GM12878 (cell line): ENCODE data around the gene ENPP4. TPM values are rescaled to one million over a fixed set of nuclear protein-coding genes. Genes with fewer than 3 reads are reported as not detected.

ENCODE experiments used
- ATAC-seq: fragments of 200-7000 bp; cut with Tn5 transposase; 3 replicates; pipeline ENCODE4 v1.9.1; 2020; ENCODE audit warnings: mild to moderate bottlenecking, moderate library complexity
- BruUV-seq: library from RNA; stranded (reverse); fragments of 400-500 nt; replicated peaks from 2 replicates; lab custom pipeline; 2021; lab: Mats Ljungman, UMichigan
- CTCF ChIA-PET: fragments of 300-600 bp; sonication (Branson Sonifier 250); formaldehyde crosslinking; extraction: SDS; loops from one replicate; lab custom pipeline; 2021; ENCODE audit warnings: inconsistent platforms; lab: Yijun Ruan, JAX
- POLR2A ChIA-PET: fragments of 350-600 bp; formaldehyde crosslinking; extraction: SDS; loops from one replicate; lab custom pipeline; 2021; ENCODE audit warnings: inconsistent platforms; lab: Charles Lee
- RAD21 ChIA-PET: fragments of 300-600 bp; sonication (Branson Sonifier 250); formaldehyde crosslinking; loops from one replicate; lab custom pipeline; 2023; ENCODE audit warnings: antibody characterized with exemption; ENCODE audit not compliant: unreplicated experiment; lab: Charles Lee
- SMC1A ChIA-PET: fragments of 300-600 bp; sonication (Branson Sonifier 250); formaldehyde crosslinking; loops from one replicate; lab custom pipeline; 2023; ENCODE audit not compliant: unreplicated experiment, uncharacterized antibody; lab: Charles Lee
- DNase-seq: peaks from one replicate; pipeline ENCODE4 v3.0.0-alpha.2; 2011; ENCODE audit warnings: low read depth, low spot score
- FAIRE-seq: peaks from 3 replicates; lab custom pipeline; 2011; peaks lifted over from hg19 to GRCh38; lab: Jason Lieb, UNC
- H2AFZ ChIP-seq: 2 replicates; pipeline ENCODE4 v1.6.0; 2011; ENCODE audit warnings: low read depth, low read length, control low read depth; ENCODE audit not compliant: control insufficient read depth
- H3K27ac ChIP-seq: 2 replicates; pipeline ENCODE4 v1.5.1; 2011; ENCODE audit warnings: control low read depth; ENCODE audit not compliant: control insufficient read depth, insufficient read depth
- H3K27me3 ChIP-seq, 2 experiments: replicated peaks in 1 of 2; 2 replicates each; pipeline versions ENCODE4 v1.6.0 to v1.6.1; 2011; ENCODE audit warnings: low read length in 1 of 2; ENCODE audit not compliant: control insufficient read depth in 2 of 2, insufficient read depth in 2 of 2
- H3K36me3 ChIP-seq, 2 experiments: 2 replicates each; pipeline ENCODE4 v1.5.1; 2011; ENCODE audit warnings: low read length in 1 of 2; ENCODE audit not compliant: control insufficient read depth in 2 of 2, insufficient read depth in 2 of 2
- H3K4me1 ChIP-seq: 2 replicates; pipeline ENCODE4 v1.6.1; 2011; ENCODE audit warnings: mild to moderate bottlenecking, low read length, moderate library complexity, mixed read lengths; ENCODE audit not compliant: control insufficient read depth, insufficient read depth
- H3K4me2 ChIP-seq: 2 replicates; pipeline ENCODE4 v1.6.0; 2011; ENCODE audit warnings: control low read depth; ENCODE audit not compliant: control insufficient read depth, insufficient read depth
- H3K4me3 ChIP-seq: fragments of 200-600 bp; sonication (generic); 2 replicates; pipeline ENCODE4 v1.5.1; 2016
- H3K79me2 ChIP-seq: 2 replicates; pipeline ENCODE4 v1.6.0; 2011; ENCODE audit warnings: low read length; ENCODE audit not compliant: control insufficient read depth, insufficient read depth
- H3K9ac ChIP-seq: 2 replicates; pipeline ENCODE4 v1.8.0; 2011; ENCODE audit warnings: low read length, control low read depth, mixed read lengths; ENCODE audit not compliant: control insufficient read depth, insufficient read depth
- H3K9me3 ChIP-seq: replicated peaks from 3 replicates; pipeline ENCODE4 v1.5.1; 2011; ENCODE audit warnings: mild to moderate bottlenecking, low read length; ENCODE audit not compliant: control insufficient read depth, insufficient read depth
- H4K20me1 ChIP-seq: 2 replicates; pipeline ENCODE4 v1.6.0; 2011; ENCODE audit not compliant: control insufficient read depth, insufficient read depth
- BACH1 ChIP-seq: fragments of 450-650 bp; IDR thresholded peaks from 2 replicates; pipeline ENCODE4 v1.6.1; 2017; ENCODE audit warnings: mild to moderate bottlenecking, borderline replicate concordance
- BMI1 ChIP-seq: fragments of 450-650 bp; IDR thresholded peaks from 2 replicates; pipeline ENCODE4 v1.6.1; 2016; ENCODE audit warnings: mild to moderate bottlenecking, moderate library complexity, borderline replicate concordance
- CBX5 ChIP-seq: sonication (generic); IDR thresholded peaks from 2 replicates; pipeline ENCODE4 v1.6.1; 2016; ENCODE audit warnings: low read depth, moderate library complexity, mild to moderate bottlenecking, inconsistent platforms
- CUX1 ChIP-seq: IDR thresholded peaks from 2 replicates; pipeline ENCODE4 v1.6.1; 2012; ENCODE audit warnings: improper control_type of control experiment, low read depth, low read length; ENCODE audit not compliant: insufficient replicate concordance
- EED ChIP-seq: sonication (generic); IDR thresholded peaks from 2 replicates; pipeline ENCODE4 v1.6.1; 2016; ENCODE audit warnings: antibody characterized with exemption, low read depth
- HDGF ChIP-seq: fragments of 450-650 bp; IDR thresholded peaks from 2 replicates; pipeline ENCODE4 v1.6.1; 2016; ENCODE audit warnings: antibody characterized with exemption
- IKZF1 ChIP-seq: fragments of 450-650 bp; conservative IDR thresholded peaks from 2 replicates; pipeline ENCODE4 v1.6.1; 2017; ENCODE audit warnings: antibody characterized with exemption, mild to moderate bottlenecking
- MEF2A ChIP-seq: IDR thresholded peaks from 2 replicates; pipeline ENCODE4 v1.6.1; 2011; ENCODE audit warnings: low read depth, mild to moderate bottlenecking, low read length, moderate library complexity; ENCODE audit not compliant: insufficient read depth
- MEF2B ChIP-seq: fragments of 450-650 bp; IDR thresholded peaks from 2 replicates; pipeline ENCODE4 v1.6.1; 2018; ENCODE audit warnings: mild to moderate bottlenecking, moderate library complexity; ENCODE audit not compliant: partially characterized antibody, poor library complexity, severe bottlenecking
- MLLT1 ChIP-seq: fragments of 450-650 bp; IDR thresholded peaks from 2 replicates; pipeline ENCODE4 v1.6.1; 2016; ENCODE audit warnings: mild to moderate bottlenecking
- MYB ChIP-seq: fragments of 150-350 bp; IDR thresholded peaks from 2 replicates; pipeline ENCODE4 v1.6.1; 2014; ENCODE audit warnings: mild to moderate bottlenecking, low read depth, low read length, borderline replicate concordance
- NFYA ChIP-seq: IDR thresholded peaks from 2 replicates; pipeline ENCODE4 v1.6.1; 2011; ENCODE audit warnings: low read depth, mild to moderate bottlenecking, low read length, improper control_type of control experiment, borderline replicate concordance
- POU2F2 ChIP-seq: IDR thresholded peaks from 3 replicates; pipeline ENCODE4 v1.6.1; 2011; ENCODE audit warnings: low read depth, mild to moderate bottlenecking, low read length, borderline replicate concordance
- SPI1 ChIP-seq: IDR thresholded peaks from 2 replicates; pipeline ENCODE4 v1.6.1; 2011; ENCODE audit warnings: low read depth, mild to moderate bottlenecking, low read length, moderate library complexity, borderline replicate concordance; ENCODE audit not compliant: insufficient read depth
- SUZ12 ChIP-seq: fragments of 200-600 bp; sonication (generic); IDR thresholded peaks from one replicate; pipeline ENCODE4 v1.6.1; 2018; ENCODE audit warnings: antibody characterized with exemption, mild to moderate bottlenecking; ENCODE audit not compliant: unreplicated experiment
- WRNIP1 ChIP-seq: IDR thresholded peaks from 2 replicates; pipeline ENCODE4 v1.6.1; 2011; ENCODE audit warnings: low read depth, low read length, improper control_type of control experiment, borderline replicate concordance
- ZNF207 ChIP-seq: fragments of 450-650 bp; IDR thresholded peaks from 2 replicates; pipeline ENCODE4 v1.6.1; 2014; ENCODE audit warnings: antibody characterized with exemption, mild to moderate bottlenecking, borderline replicate concordance
- WGBS: methylation state at CpG from one replicate; pipeline ENCODE4 v1.1.6; 2016; ENCODE audit warnings: low lambda C conversion rate; ENCODE audit not compliant: insufficient replicate concordance, insufficient coverage; ENCODE audit errors: missing lambda C conversion rate; 5-methylcytosine and 5-hydroxymethylcytosine counted together
- in situ Hi-C: fragments of 300-500 bp; cut with MboI; formaldehyde crosslinking; loops from 9 replicates; pipeline ENCODE4 v1.14.3; 2018; ENCODE audit warnings: mixed read lengths
- intact Hi-C: fragments of 100-400 bp; cut with micrococcal nuclease; formaldehyde crosslinking; loops from one replicate; pipeline ENCODE4 v1.14.2; 2022; ENCODE audit not compliant: unreplicated experiment
- polyA plus RNA-seq, 11 experiments: library from polyadenylated mRNA; depleted of rRNA in 4 of 11; unstranded in 6 of 11; stranded (reverse) in 5 of 11; fragments of >200 nt; fragmentation: Nextera tagmentation in 4 of 11; fragmentation: Illumina TruSeq in 1 of 11; extraction: Ambion mirVana in 4 of 11; extraction: Trizol in 1 of 11; gene quantifications; 1 replicate in 1 of 11; 2 replicates in 10 of 11; pipeline versions ENCODE4 v1.2.1 to v1.2.3, GENCODE V29; 2011 to 2016; ENCODE audit warnings: inconsistent platforms in 2 of 11, missing spikeins in 2 of 11, low read depth in 1 of 11
- total RNA-seq, 4 experiments: library from RNA; depleted of rRNA in 3 of 4; stranded (reverse); fragments of >200 nt in 3 of 4; fragmentation: Illumina TruSeq in 1 of 4; extraction: Trizol in 1 of 4; gene quantifications; 2 replicates each; pipeline versions ENCODE4 v1.2.1 to v1.2.3, GENCODE V29; 2013 to 2021

ENPP4 gene
- total and polyA plus RNA-seq, 10 of the 15 experiments (the other 5 are each of a cell fraction or from before 2014, with no cell fraction given): 3.3 to 9.7 (median 5.3) TPM

GRCh38 chr6:46191961-46192360 is 62.2 kb downstream of the ENPP4 start:
- intact Hi-C loops: no loop called here
- Histone ChIP-seq H3K4me3 (no peak overlapping the region), H4K20me1 (no peaks in the 10 kb centered on the region), H3K9ac (no peak overlapping the region), H3K27ac (no peak overlapping the region), H3K79me2 (no peaks in the 10 kb centered on the region), H3K4me2 (no peak overlapping the region), H2AFZ (no peak overlapping the region), H3K36me3 (no peaks in the 10 kb centered on the region), H3K27me3 (peaks cover 0 to 2% of the 10 kb centered on the region in 2 experiments; a peak in 2 of 4 replicates), H3K4me1 (no peaks in the 10 kb centered on the region), H3K9me3 (no peaks in the 10 kb centered on the region; the same call in 2 of the 3 replicates)
- FAIRE-seq (no peak), DNase-seq (no peak), ATAC-seq (no peak)
- CTCF ChIA-PET: no interaction called here
- SMC1A ChIA-PET: interaction anchor here (0.6 kb wide), 1 partner anchor 33 kb away, joined by 4 read pairs; no protein-coding TSS in a partner anchor
- in situ Hi-C loops: no loop called here
- WGBS: 81% methylated on average over 1 of the region's 1 CpG
- POLR2A ChIA-PET: no interaction called here
- BruUV-seq: no TSS peak
- RAD21 ChIA-PET: no interaction called here
- TF ChIP-seq BACH1 (no peak), HDGF (no peak), MEF2B (no peak), SPI1 (no peak), BMI1 (no peak), EED (no peak), ZNF207 (no peak), NFYA (no peak), CUX1 (no peak), MEF2A (no peak), MLLT1 (no peak), IKZF1 (no peak), SUZ12 (no peak), CBX5 (no peak), POU2F2 (no peak), WRNIP1 (no peak), MYB (no peak)
